GM12865 (cell line): ENCODE results near the gene TMEM270.
A peak's percentile ranks its signal among the peaks of the same experiment; 100 is the strongest.

ENCODE experiments used
- DNase-seq: peaks from one replicate; pipeline ENCODE4 v3.0.0; 2010; ENCODE audit warnings: low read depth
- H3K4me3 ChIP-seq: 2 replicates; pipeline ENCODE4 v1.5.1; 2011; ENCODE audit warnings: mild to moderate bottlenecking, low read depth, low read length, control low read depth
- CTCF ChIP-seq: IDR thresholded peaks from 2 replicates; pipeline ENCODE4 v1.5.1; 2011; ENCODE audit warnings: low read length, control low read depth, low read depth, inconsistent platforms; ENCODE audit not compliant: insufficient read depth; ENCODE audit errors: missing control alignments

The TMEM270 gene

GRCh38 chr7:73847941-73848723 is 12.8 kb upstream of the TMEM270 start:
- TF ChIP-seq CTCF: no peak
- no peak for DNase-seq
- no peak overlapping the region for H3K4me3 ChIP-seq

GRCh38 chr7:73850781-73851207 is 10.2 kb upstream of the TMEM270 start:
- no peak for DNase-seq
- no peak for TF ChIP-seq CTCF
- H3K4me3 ChIP-seq: no peak overlapping the region

GRCh38 chr7:73851410-73852338 is 9.3 kb upstream of the TMEM270 start:
- DNase-seq: peak; percentile 59
- no peak for TF ChIP-seq CTCF
- no peak overlapping the region for H3K4me3 ChIP-seq

GRCh38 chr7:73852500-73852899 is 8.5 kb upstream of the TMEM270 start:
- no peak for DNase-seq
- no peak overlapping the region for H3K4me3 ChIP-seq
- TF ChIP-seq CTCF: no peak

- DNase-seq: no peak
- H3K4me3 ChIP-seq: no peak overlapping the region
- no peak for TF ChIP-seq CTCF
These were observed 4.0 kb upstream of the TMEM270 start for GRCh38 chr7:73856941-73857340.

GRCh38 chr7:73858807-73859206 is 2.2 kb upstream of the TMEM270 start:
- no peak for DNase-seq
- no peak for TF ChIP-seq CTCF
- H3K4me3 ChIP-seq: no peak overlapping the region
